ENCODE data around the gene MYO16. TPM values are rescaled to one million over a fixed set of nuclear protein-coding genes. Genes with fewer than 3 reads are reported as not detected.

MYO16 gene
- total RNA-seq, 3 donors from 2014 or later = 0.15 to 0.48 (median 0.33) TPM

DNA sequence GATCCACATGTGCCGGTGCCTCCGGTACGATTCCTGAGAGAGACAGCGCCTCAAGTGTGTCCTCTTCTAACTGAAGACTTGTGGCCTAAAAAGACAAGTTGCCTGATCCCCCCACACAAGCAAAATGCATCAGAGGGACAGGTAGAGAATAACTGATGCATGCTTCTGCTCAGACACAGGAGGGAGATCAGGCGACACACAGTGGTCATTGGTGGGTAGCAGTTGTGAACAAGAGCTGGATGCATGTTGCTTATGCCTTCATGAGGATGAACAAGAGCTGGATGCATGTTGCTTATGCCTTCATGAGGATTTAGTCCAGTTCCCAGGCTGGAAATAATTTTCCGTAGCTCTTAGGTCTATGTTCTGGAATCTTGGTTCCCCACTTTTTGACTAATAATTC lies 505.6 kb downstream of the MYO16 start:
- intact Hi-C loops (cut with DNase I; ENCODE audit: low total_unique reads) = no loop called here
- no peaks in the 10 kb centered on the region for H3K4me1 ChIP-seq
- DNase-seq (ENCODE audit: low spot score in 2 of 2) = no peak
- H3K27me3 ChIP-seq = peaks cover 0 to 2% of the 10 kb centered on the region in 2 donors
- TF ChIP-seq POLR2A (IDR thresholded peaks at IDR 0.05) (no peak), POLR2AphosphoS5 (IDR thresholded peaks at IDR 0.05) (no peak)
- TF ChIP-seq, protein P1, sequence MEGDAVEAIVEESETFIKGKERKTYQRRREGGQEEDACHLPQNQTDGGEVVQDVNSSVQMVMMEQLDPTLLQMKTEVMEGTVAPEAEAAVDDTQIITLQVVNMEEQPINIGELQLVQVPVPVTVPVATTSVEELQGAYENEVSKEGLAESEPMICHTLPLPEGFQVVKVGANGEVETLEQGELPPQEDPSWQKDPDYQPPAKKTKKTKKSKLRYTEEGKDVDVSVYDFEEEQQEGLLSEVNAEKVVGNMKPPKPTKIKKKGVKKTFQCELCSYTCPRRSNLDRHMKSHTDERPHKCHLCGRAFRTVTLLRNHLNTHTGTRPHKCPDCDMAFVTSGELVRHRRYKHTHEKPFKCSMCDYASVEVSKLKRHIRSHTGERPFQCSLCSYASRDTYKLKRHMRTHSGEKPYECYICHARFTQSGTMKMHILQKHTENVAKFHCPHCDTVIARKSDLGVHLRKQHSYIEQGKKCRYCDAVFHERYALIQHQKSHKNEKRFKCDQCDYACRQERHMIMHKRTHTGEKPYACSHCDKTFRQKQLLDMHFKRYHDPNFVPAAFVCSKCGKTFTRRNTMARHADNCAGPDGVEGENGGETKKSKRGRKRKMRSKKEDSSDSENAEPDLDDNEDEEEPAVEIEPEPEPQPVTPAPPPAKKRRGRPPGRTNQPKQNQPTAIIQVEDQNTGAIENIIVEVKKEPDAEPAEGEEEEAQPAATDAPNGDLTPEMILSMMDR (IDR thresholded peaks at IDR 0.05) = no peak
- H3K9me3 ChIP-seq = no peaks in the 10 kb centered on the region
- H3K36me3 ChIP-seq = no peaks in the 10 kb centered on the region
- no peak overlapping the region for H3K4me3 ChIP-seq
- H3K27ac ChIP-seq = no peak overlapping the region

DNA sequence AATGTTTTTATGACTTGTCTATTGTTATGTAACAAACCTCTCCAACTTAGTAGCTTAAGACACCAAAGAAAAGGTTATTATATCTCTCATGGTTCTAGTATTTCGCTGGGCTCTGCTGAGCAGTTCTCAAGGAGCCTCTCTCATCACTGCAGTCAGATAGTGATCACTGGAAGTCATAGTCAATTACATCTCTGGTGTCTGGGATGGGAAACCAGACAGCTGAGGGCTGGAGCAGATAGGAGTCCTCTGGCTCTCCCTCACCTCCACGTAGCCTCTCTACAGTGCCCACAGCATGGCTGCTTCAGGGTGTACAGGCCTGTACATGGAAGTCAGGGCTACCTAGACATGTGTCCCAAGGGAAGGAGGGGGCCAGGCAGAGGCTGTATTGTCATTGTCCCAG lies 507.5 kb downstream of the MYO16 start:
- TF ChIP-seq POLR2AphosphoS5 (IDR thresholded peaks at IDR 0.05) (no peak), POLR2A (IDR thresholded peaks at IDR 0.05) (no peak)
- TF ChIP-seq, protein P1 (IDR thresholded peaks at IDR 0.05) = no peak
- Histone ChIP-seq H3K36me3 (no peaks in the 10 kb centered on the region), H3K27ac (no peak overlapping the region), H3K27me3 (peaks cover 0 to 14% of the 10 kb centered on the region in 2 donors), H3K9me3 (no peaks in the 10 kb centered on the region), H3K4me3 (no peak overlapping the region), H3K4me1 (no peaks in the 10 kb centered on the region)
- intact Hi-C loops (cut with DNase I; ENCODE audit: low total_unique reads) = no loop called here
- no peak for DNase-seq (ENCODE audit: low spot score in 2 of 2)

DNA sequence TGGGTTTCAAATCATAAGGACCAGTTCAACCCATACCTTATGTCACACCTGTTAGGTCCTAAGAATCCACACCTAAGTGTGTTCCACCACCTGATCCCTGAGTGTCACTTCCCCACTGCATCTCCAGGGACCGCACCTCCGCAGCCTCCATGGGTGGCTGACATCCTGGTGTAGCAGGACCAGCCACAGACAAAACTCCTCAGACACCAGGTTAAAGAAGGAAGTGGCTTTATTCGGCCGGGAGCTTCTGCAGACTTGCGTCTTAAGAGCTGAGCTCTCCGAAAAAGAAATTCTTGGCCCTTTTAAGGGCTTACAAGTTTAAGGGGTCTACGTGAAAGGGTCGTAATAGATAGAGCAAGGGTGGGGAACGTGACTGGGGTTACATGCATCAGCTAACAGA lies 509.9 kb downstream of the MYO16 start:
- H3K27ac ChIP-seq = no peak overlapping the region
- intact Hi-C loops (cut with DNase I; ENCODE audit: low total_unique reads) = no loop called here

DNA sequence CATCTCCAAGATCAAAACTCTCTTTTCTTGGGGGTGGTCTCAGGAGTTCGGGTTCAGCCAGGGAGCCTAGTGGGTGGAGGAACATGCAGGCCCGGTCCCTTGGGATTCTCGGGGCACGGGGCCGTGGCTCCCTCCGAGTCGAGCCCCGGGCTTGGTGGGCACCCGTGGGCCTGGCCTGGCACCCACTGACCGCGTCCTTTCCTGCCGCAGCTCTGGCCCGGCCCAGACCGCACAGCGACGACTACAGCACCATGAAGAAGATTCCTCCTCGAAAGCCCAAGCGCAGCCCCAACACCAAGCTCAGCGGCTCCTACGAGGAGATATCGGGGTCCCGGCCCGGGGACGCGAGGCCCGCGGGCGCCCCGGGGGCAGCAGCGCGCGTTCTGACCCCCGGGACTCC lies 510.6 kb downstream of the MYO16 start:
- TF ChIP-seq POLR2A (IDR thresholded peaks at IDR 0.05) (no peak), POLR2AphosphoS5 (IDR thresholded peaks at IDR 0.05) (no peak)
- TF ChIP-seq, protein P1 (IDR thresholded peaks at IDR 0.05) = no peak
- H3K27ac ChIP-seq = no peak overlapping the region
- no peaks in the 10 kb centered on the region for H3K9me3 ChIP-seq
- DNase-seq (ENCODE audit: low spot score in 2 of 2) = no peak
- intact Hi-C loops (cut with DNase I; ENCODE audit: low total_unique reads) = no loop called here
- no peaks in the 10 kb centered on the region for H3K4me1 ChIP-seq
- H3K4me3 ChIP-seq = peak overlapping the region in 2 of 3 donors; percentile 46 to 66
- H3K36me3 ChIP-seq = no peaks in the 10 kb centered on the region
- H3K27me3 ChIP-seq = peaks cover 0 to 14% of the 10 kb centered on the region in 2 donors

More for the DNA sequence above, 509.9 kb downstream of the MYO16 start:
- DNase-seq (ENCODE audit: low spot score in 2 of 2) = no peak
- H3K36me3 ChIP-seq = no peaks in the 10 kb centered on the region
- TF ChIP-seq POLR2A (IDR thresholded peaks at IDR 0.05) = no peak
- TF ChIP-seq POLR2AphosphoS5 (IDR thresholded peaks at IDR 0.05) = no peak
- TF ChIP-seq, protein P1 (IDR thresholded peaks at IDR 0.05) = no peak
- no peaks in the 10 kb centered on the region for H3K9me3 ChIP-seq
- H3K4me1 ChIP-seq = no peaks in the 10 kb centered on the region
- H3K27me3 ChIP-seq = peaks cover 0 to 14% of the 10 kb centered on the region in 2 donors
- no peak overlapping the region for H3K4me3 ChIP-seq

DNA sequence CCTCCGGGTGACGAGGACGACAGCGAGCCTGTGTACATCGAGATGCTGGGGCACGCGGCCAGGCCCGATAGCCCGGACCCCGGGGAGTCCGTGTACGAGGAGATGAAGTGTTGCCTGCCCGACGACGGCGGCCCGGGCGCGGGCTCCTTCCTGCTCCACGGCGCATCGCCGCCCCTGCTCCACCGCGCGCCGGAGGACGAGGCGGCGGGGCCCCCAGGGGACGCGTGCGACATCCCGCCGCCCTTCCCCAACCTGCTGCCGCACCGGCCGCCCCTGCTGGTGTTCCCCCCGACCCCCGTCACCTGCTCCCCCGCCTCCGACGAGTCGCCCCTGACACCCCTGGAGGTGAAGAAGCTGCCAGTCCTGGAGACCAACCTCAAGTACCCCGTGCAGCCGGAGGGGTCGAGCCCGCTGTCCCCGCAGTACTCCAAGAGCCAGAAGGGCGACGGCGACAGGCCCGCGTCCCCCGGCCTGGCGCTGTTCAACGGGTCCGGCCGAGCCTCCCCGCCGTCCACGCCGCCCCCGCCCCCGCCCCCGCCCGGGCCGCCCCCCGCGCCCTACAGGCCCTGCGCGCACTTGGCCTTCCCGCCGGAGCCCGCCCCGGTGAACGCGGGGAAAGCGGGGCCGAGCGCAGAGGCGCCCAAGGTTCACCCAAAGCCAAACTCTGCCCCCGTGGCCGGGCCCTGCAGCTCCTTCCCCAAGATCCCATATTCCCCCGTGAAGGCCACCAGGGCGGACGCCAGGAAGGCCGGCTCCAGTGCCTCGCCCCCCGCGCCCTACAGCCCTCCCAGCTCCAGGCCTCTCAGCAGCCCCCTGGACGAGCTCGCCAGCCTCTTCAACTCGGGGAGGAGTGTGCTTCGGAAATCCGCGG lies 511.3 kb downstream of the MYO16 start:
- Histone ChIP-seq H3K36me3 (no peaks in the 10 kb centered on the region), H3K4me3 (peak overlapping the region; percentile 0 to 66 (median 46))
- intact Hi-C loops (cut with DNase I; ENCODE audit: low total_unique reads) = no loop called here

More for the DNA sequence above, 511.3 kb downstream of the MYO16 start:
- Histone ChIP-seq H3K4me1 (no peaks in the 10 kb centered on the region), H3K27ac (no peak overlapping the region), H3K9me3 (no peaks in the 10 kb centered on the region), H3K27me3 (peaks cover 0 to 14% of the 10 kb centered on the region in 2 donors)
- TF ChIP-seq, protein P1 (IDR thresholded peaks at IDR 0.05) = no peak
- TF ChIP-seq POLR2AphosphoS5 (IDR thresholded peaks at IDR 0.05) (no peak), POLR2A (IDR thresholded peaks at IDR 0.05) (no peak)
- DNase-seq (ENCODE audit: low spot score in 2 of 2) = no peak

Data from breast epithelium (tissue), 4 donors.